Stomach (tissue), 9 donors: Measurements from ENCODE around the gene ATXN7L1. TPM values are rescaled to one million over a fixed set of nuclear protein-coding genes. Genes with fewer than 3 reads are reported as not detected.

ENCODE experiments used
- DNase-seq, 2 donors: peaks; one replicate each; pipeline versions ENCODE4 v3.0.0 to v3.0.0-alpha.2; 2013 to 2019
- H3K27ac ChIP-seq, 5 donors: fragments of 200-600 bp in 4 of 5; sonication (generic) in 4 of 5; one replicate each; pipeline ENCODE4 v1.5.1; 2013 to 2019; ENCODE audit warnings: mild to moderate bottlenecking in 1 of 5, moderate library complexity in 1 of 5
- H3K27me3 ChIP-seq, 3 donors: fragments of 200-600 bp; sonication (generic); one replicate each; pipeline ENCODE4 v1.5.1; 2017 to 2019; ENCODE audit warnings: mixed run types in 1 of 3
- H3K36me3 ChIP-seq, 4 donors: fragments of 200-600 bp; sonication (generic); 1 replicate in 3 of 4; 2 replicates in 1 of 4; pipeline ENCODE4 v1.5.1; 2016 to 2019
- H3K4me1 ChIP-seq, 4 donors: fragments of 200-600 bp; sonication (generic); one replicate each; pipeline ENCODE4 v1.5.1; 2016 to 2019
- H3K4me3 ChIP-seq, 4 donors: fragments of 200-600 bp; sonication (generic) in 3 of 4; one replicate each; pipeline ENCODE4 v1.5.1; 2016 to 2019; ENCODE audit warnings: mild to moderate bottlenecking in 1 of 4
- H3K9me3 ChIP-seq, 4 donors: fragments of 200-600 bp; sonication (generic); one replicate each; pipeline ENCODE4 v1.5.1; 2016 to 2019
- CTCF ChIP-seq, 7 experiments: fragments of 450-650 bp in 4 of 7; fragments of 200-600 bp in 3 of 7; sonication (generic) in 3 of 7; IDR thresholded peaks; one replicate each; pipeline ENCODE4 v1.5.1; 2016 to 2019; ENCODE audit warnings: antibody characterized with exemption in 7 of 7, control low read depth in 2 of 7, mild to moderate bottlenecking in 1 of 7
- EP300 ChIP-seq: sonication (generic); formaldehyde crosslinking; IDR thresholded peaks from one replicate; pipeline ENCODE4 v1.6.1; 2017; ENCODE audit warnings: antibody characterized with exemption
- POLR2A ChIP-seq, 4 donors: fragments of 450-650 bp; IDR thresholded peaks; one replicate each; pipeline ENCODE4 v1.6.1; 2016; ENCODE audit warnings: antibody characterized with exemption in 4 of 4, control low read depth in 2 of 4, mild to moderate bottlenecking in 1 of 4, moderate library complexity in 1 of 4
- POLR2AphosphoS5 ChIP-seq, 3 donors: sonication (generic); formaldehyde crosslinking; IDR thresholded peaks; one replicate each; pipeline ENCODE4 v1.6.1; 2016; ENCODE audit warnings: antibody characterized with exemption in 3 of 3
- WGBS, 5 donors: extraction: QIAGEN DNeasy Blood & Tissue Kit in 3 of 5; methylation state at CpG; one replicate each; pipeline versions ENCODE4 v1.1.5 to v1.1.7; 2013 to 2018; 5-methylcytosine and 5-hydroxymethylcytosine counted together
- intact Hi-C: fragments of 100-400 bp; cut with DNase I; formaldehyde crosslinking; loops from one replicate; pipeline ENCODE4 v1.15.1; 2023; ENCODE audit warnings: low total_unique reads
- polyA plus RNA-seq, 3 donors: library from polyadenylated mRNA; stranded (reverse); fragments of 200-250 nt; gene quantifications; one replicate each; pipeline ENCODE4 v1.2.3, GENCODE V29; 2013
- total RNA-seq, 5 donors: library from RNA; depleted of rRNA; stranded (reverse); fragments of >200 nt; gene quantifications; one replicate each; pipeline versions ENCODE4 v1.1.0 to v1.2.3, GENCODE V29; 2014 to 2016
- donor health status: healthy with polysubstance abuse.
- donor health status: Bipolar disorder and iron deficiency.
- donor health status: healthy.

The ATXN7L1 gene
- total and polyA plus RNA-seq, 8 donors, result 3.8 to 92.2 (median 8.8) TPM

DNA sequence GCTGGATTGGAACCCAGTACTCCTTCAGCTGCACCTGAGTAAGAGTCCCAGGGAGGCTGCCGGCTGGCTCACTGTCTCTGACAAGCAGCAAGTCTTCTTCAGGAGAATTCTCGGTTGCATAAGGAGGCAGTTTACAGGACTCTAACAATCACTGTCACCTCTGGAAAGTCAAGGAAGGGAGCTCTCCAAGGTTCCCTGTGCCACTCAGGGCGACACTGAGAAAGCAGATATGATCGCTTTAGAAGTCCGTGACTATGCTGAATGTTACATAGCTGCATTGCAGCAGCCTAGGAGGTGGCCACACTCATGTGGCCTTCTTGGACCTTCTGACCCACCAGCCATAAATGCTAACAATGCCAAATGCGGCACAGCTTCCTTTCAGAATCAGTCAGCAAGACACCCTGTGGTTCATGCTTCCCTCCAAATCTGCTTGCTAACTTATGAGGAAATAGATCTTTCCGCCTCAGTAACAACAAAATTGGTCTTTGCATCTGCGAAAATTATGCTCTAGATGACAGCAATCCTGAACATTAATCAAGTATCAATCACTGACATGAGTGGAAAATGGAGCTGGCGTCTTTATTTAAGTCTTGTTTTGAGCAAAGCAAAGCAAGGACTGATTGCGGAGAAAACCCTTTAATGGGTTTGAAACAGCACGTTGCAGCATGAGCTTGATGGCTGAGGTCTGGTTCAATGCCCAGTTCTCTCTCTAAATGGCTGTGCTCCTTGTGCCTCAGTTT, 132.9 kb downstream of the ATXN7L1 start:
- H3K27ac ChIP-seq, result no peak overlapping the region
- peaks cover 0 to 12% (median 4%) of the 10 kb centered on the region in 4 donors for H3K4me1 ChIP-seq
- H3K36me3 ChIP-seq, result no peaks in the 10 kb centered on the region
- H3K9me3 ChIP-seq, result no peaks in the 10 kb centered on the region
- TF ChIP-seq EP300 (no peak), CTCF (IDR thresholded peaks at IDR 0.05) (no peak), POLR2AphosphoS5 (IDR thresholded peaks at IDR 0.05) (no peak), POLR2A (IDR thresholded peaks at IDR 0.05) (no peak)
- 82 to 87% (median 83%) methylated on average over 11 of the region's 11 CpGs for WGBS, 5 donors
- no peak overlapping the region for H3K4me3 ChIP-seq
- no peaks in the 10 kb centered on the region for H3K27me3 ChIP-seq
- DNase-seq, result peak in 1 of 2 donors; percentile 12
- intact Hi-C loops, result no loop called here

DNA sequence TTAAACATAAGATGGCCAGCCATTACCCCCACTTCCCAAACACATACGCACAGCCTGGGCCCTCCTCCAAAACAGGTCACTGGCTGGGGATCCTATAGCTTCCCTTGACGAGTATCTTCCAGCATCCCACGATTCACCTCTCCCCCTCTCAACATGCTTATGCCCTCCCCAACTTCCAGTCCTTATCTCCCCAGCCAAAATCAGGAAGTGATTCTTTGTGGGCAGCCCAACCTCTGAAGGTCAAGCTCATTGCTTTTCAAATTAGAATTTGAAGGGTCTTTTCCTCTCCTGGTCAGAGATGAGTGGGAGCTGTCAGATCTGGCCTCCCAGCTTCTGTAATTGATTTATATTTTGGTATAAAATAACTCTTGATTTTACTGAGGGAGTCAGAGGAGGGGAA, 133.6 kb downstream of the ATXN7L1 start:
- H3K27me3 ChIP-seq, result no peaks in the 10 kb centered on the region
- intact Hi-C loops, result no loop called here
- H3K27ac ChIP-seq, result no peak overlapping the region
- peaks cover 0 to 12% (median 4%) of the 10 kb centered on the region in 4 donors for H3K4me1 ChIP-seq
- WGBS, 5 donors, result 51 to 70% (median 61%) methylated on average over 3 of the region's 3 CpGs
- DNase-seq, result peak in 1 of 2 donors; percentile 44
- no peaks in the 10 kb centered on the region for H3K36me3 ChIP-seq
- H3K4me3 ChIP-seq, result no peak overlapping the region
- H3K9me3 ChIP-seq, result no peaks in the 10 kb centered on the region
- TF ChIP-seq POLR2A (IDR thresholded peaks at IDR 0.05) (no peak), EP300 (no peak), POLR2AphosphoS5 (IDR thresholded peaks at IDR 0.05) (no peak), CTCF (IDR thresholded peaks at IDR 0.05) (no peak)

DNA sequence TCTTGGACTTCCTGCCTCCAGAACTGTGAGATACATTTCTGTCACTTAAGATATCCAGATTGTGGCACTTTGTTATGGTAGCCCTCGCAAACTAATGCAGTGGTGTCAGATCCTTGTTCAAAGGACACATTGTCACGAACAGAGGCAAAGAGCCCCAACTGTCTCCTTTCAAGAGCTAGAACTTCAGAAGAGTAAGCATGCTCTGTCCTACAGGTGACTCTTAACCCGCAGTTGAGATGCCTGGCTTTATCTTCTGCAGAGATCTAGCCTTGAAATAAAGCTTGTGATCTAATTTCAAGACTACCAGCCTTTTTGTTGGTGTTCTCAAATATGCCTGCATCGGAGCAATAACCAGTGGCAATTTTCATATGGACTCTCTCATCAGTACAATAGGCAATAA, 134.4 kb downstream of the ATXN7L1 start:
- Histone ChIP-seq H3K4me3 (no peak overlapping the region), H3K36me3 (no peaks in the 10 kb centered on the region), H3K27ac (no peak overlapping the region), H3K4me1 (peaks cover 0 to 12% (median 4%) of the 10 kb centered on the region in 4 donors), H3K27me3 (no peaks in the 10 kb centered on the region), H3K9me3 (no peaks in the 10 kb centered on the region)
- WGBS, 5 donors, result 90 to 99% (median 92%) methylated on average over 4 of the region's 4 CpGs
- no peak for TF ChIP-seq EP300
- no peak for DNase-seq
- intact Hi-C loops, result no loop called here

- Histone ChIP-seq H3K9me3 (no peaks in the 10 kb centered on the region), H3K27me3 (no peaks in the 10 kb centered on the region), H3K4me1 (peaks cover 0 to 28% (median 14%) of the 10 kb centered on the region in 4 donors), H3K36me3 (no peaks in the 10 kb centered on the region), H3K4me3 (no peak overlapping the region), H3K27ac (no peak overlapping the region)
- no peak for TF ChIP-seq EP300
- no peak for TF ChIP-seq CTCF (IDR thresholded peaks at IDR 0.05)
- TF ChIP-seq POLR2AphosphoS5 (IDR thresholded peaks at IDR 0.05), result no peak
- TF ChIP-seq POLR2A (IDR thresholded peaks at IDR 0.05), result no peak
- 90 to 100% (median 97%) methylated on average over 2 of the region's 2 CpGs for WGBS, 5 donors
- intact Hi-C loops, result no loop called here
- no peak for DNase-seq
Measured at GRCh38 chr7:105738133-105738532, 138.3 kb downstream of the ATXN7L1 start.

GRCh38 chr7:105734233-105734632, 142.2 kb downstream of the ATXN7L1 start:
- H3K4me1 ChIP-seq, result peaks cover 0 to 24% (median 10%) of the 10 kb centered on the region in 4 donors
- WGBS, 5 donors, result 56 to 60% (median 59%) methylated on average over 6 of the region's 6 CpGs
- no peaks in the 10 kb centered on the region for H3K36me3 ChIP-seq
- no peaks in the 10 kb centered on the region for H3K27me3 ChIP-seq
- TF ChIP-seq POLR2AphosphoS5 (IDR thresholded peaks at IDR 0.05), result peak in 2 of 3 donors; percentile 36 to 37
- no peak for TF ChIP-seq CTCF (IDR thresholded peaks at IDR 0.05)
- no peak for TF ChIP-seq POLR2A (IDR thresholded peaks at IDR 0.05)
- TF ChIP-seq EP300, result no peak
- H3K9me3 ChIP-seq, result no peaks in the 10 kb centered on the region
- peak in 1 of 2 donors; percentile 49 for DNase-seq
- intact Hi-C loops, result no loop called here
- no peak overlapping the region for H3K4me3 ChIP-seq
- no peak overlapping the region for H3K27ac ChIP-seq
